Psoas muscle (tissue), 8 donors: ENCODE measurements around the gene DOK1. TPM values are rescaled to one million over a fixed set of nuclear protein-coding genes. Genes with fewer than 3 reads are reported as not detected.

Experiments
- ATAC-seq, 4 donors: fragments of 200-7000 bp; cut with Tn5 transposase; one replicate each; pipeline ENCODE4 v1.9.1; 2020; ENCODE audit warnings: moderate library complexity in 3 of 4, mild to moderate bottlenecking in 2 of 4
- DNase-seq, 2 donors: peaks; one replicate each; pipeline ENCODE4 v3.0.0-alpha.2; 2020
- H3K27ac ChIP-seq: fragments of 200-600 bp; one replicate; pipeline ENCODE4 v1.8.0; 2022
- H3K27me3 ChIP-seq, 3 donors: fragments of 200-600 bp in 1 of 3; one replicate each; pipeline versions ENCODE4 v1.6.1 to v1.8.0; 2013 to 2022; ENCODE audit warnings: low read length in 2 of 3, mild to moderate bottlenecking in 2 of 3, moderate library complexity in 1 of 3; ENCODE audit not compliant: insufficient read depth in 3 of 3
- H3K36me3 ChIP-seq, 2 donors: fragments of 200-600 bp in 1 of 2; one replicate each; pipeline versions ENCODE4 v1.6.1 to v1.8.0; 2013 to 2022; ENCODE audit warnings: low read depth in 1 of 2, mild to moderate bottlenecking in 1 of 2, moderate library complexity in 1 of 2; ENCODE audit not compliant: insufficient read depth in 1 of 2
- H3K4me1 ChIP-seq: fragments of 200-600 bp; one replicate; pipeline ENCODE4 v1.8.0; 2022
- H3K4me3 ChIP-seq: fragments of 200-600 bp; one replicate; pipeline ENCODE4 v1.8.0; 2022; ENCODE audit warnings: mild to moderate bottlenecking
- H3K9me3 ChIP-seq: fragments of 200-600 bp; one replicate; pipeline ENCODE4 v1.8.0; 2022
- CTCF ChIP-seq: fragments of 200-600 bp; IDR thresholded peaks from one replicate; pipeline ENCODE4 v1.8.0; 2022; ENCODE audit warnings: antibody characterized with exemption
- WGBS, 3 donors: extraction: QIAGEN DNeasy Blood & Tissue Kit; methylation state at CpG; one replicate each; pipeline versions ENCODE4 v1.1.6 to v1.1.7; 2013; 5-methylcytosine and 5-hydroxymethylcytosine counted together
- intact Hi-C, 2 donors: fragments of 100-400 bp; cut with DNase I; formaldehyde crosslinking; loops; one replicate each; pipeline versions ENCODE4 v1.11.0 to v1.14.2; 2022
- polyA plus RNA-seq, 3 donors: library from polyadenylated mRNA; stranded (reverse); fragments of 200-250 nt; gene quantifications; one replicate each; pipeline ENCODE4 v1.2.3, GENCODE V29; 2013
- total RNA-seq, 4 donors: library from RNA; stranded (reverse); fragmentation: NEBNext Ultra II Directional in 2 of 4; extraction: Animal tissue kit (Norgen Biotek cat#: 25700) in 2 of 4; gene quantifications; one replicate each; pipeline versions ENCODE4 v1.2.1 to v1.2.4, GENCODE V29; 2021 to 2023
- donor health status: healthy with polysubstance abuse.
- donor health status: DM: no; HTN: no; CAD: no; lungs with moderate emphysema.
- donor health status: Bipolar disorder and iron deficiency.
- donor health status: healthy.
- donor health status: DM: yes; HTN: yes; CAD: no.
- donor health status: DM: no; HTN: no; CAD: no.
- donor health status: DM: no; HTN: no; CAD: no.
- donor health status: DM: yes; HTN: yes; CAD: no.

DOK1 gene
- total and polyA plus RNA-seq, 7 donors, result 1.0 to 3.8 (median 1.5) TPM

- Histone ChIP-seq H3K36me3 (peaks cover 13 to 64% of the 10 kb centered on the region in 2 donors), H3K4me3 (peak within 1 kb of the TSS; percentile 85), H3K27me3 (no peaks in the 10 kb centered on the region), H3K4me1 (peaks cover 24% of the 10 kb centered on the region), H3K9me3 (no peaks in the 10 kb centered on the region), H3K27ac (peak within 1 kb of the TSS; percentile 93)
- TF ChIP-seq CTCF, result no peak
- WGBS, 3 donors, result 0% methylated on average over 74 to 87 of the region's 87 CpGs
- peak; percentile 95 to 97 (median 96) for ATAC-seq
- intact Hi-C loops, result loop anchor here (2.0 to 5.0 kb wide), 4 partner anchors 21 to 1098 kb away; partner anchors contain the start of genes CCDC142 (in 2 of the 2), TTC31 (in 2 of the 2) and INO80B (in 1 of the 2)
- peak; percentile 99 for DNase-seq
These were observed 24.9 kb upstream of the DOK1 start, which contains the start of the genes AUP1 and HTRA2 for GRCh38 chr2:74529357-74530238. TSS of gene AUP1 (minus strand) at chr2:74529706. CDS start at chr2:74529629, 77 bp downstream. TSS of gene HTRA2 (plus strand) at chr2:74529933. CDS start at chr2:74530007, 74 bp downstream.

GRCh38 chr2:74530239-74531187, 24.0 kb upstream of the DOK1 start:
- ATAC-seq, result peak; percentile 4 to 29 (median 18)
- Histone ChIP-seq H3K9me3 (no peaks in the 10 kb centered on the region), H3K27me3 (no peaks in the 10 kb centered on the region), H3K4me3 (peak overlapping the region; percentile 85), H3K4me1 (peaks cover 24% of the 10 kb centered on the region), H3K36me3 (peaks cover 13 to 61% of the 10 kb centered on the region in 2 donors), H3K27ac (peak overlapping the region; percentile 93)
- TF ChIP-seq CTCF, result no peak
- peak in 1 of 2 donors; percentile 70 for DNase-seq
- intact Hi-C loops, result loop anchor here in 1 of 2 donors (2.0 to 5.0 kb wide), 2 partner anchors 76 to 1097 kb away; partner anchors contain the start of gene INO80B
- 2 to 3% (median 3%) methylated on average over 54 of the region's 54 CpGs for WGBS, 3 donors

- Histone ChIP-seq H3K4me3 (no peak overlapping the region), H3K4me1 (peaks cover 24% of the 10 kb centered on the region), H3K36me3 (peaks cover 6 to 50% of the 10 kb centered on the region in 2 donors), H3K27me3 (no peaks in the 10 kb centered on the region), H3K27ac (no peak overlapping the region), H3K9me3 (no peaks in the 10 kb centered on the region)
- no peak for ATAC-seq
- no peak for TF ChIP-seq CTCF
- intact Hi-C loops, result loop anchor here in 1 of 2 donors (2.0 to 5.0 kb wide), 2 partner anchors 77 to 1096 kb away; partner anchors contain the start of gene INO80B
- DNase-seq, result no peak
- 82 to 85% (median 83%) methylated on average over 7 of the region's 7 CpGs for WGBS, 3 donors
These were observed 22.9 kb upstream of the DOK1 start for GRCh38 chr2:74531666-74532065.

- intact Hi-C loops, result loop anchor here in 1 of 2 donors (5.0 kb wide), 1 partner anchor 1095 kb away; no protein-coding TSS in a partner anchor
- H3K36me3 ChIP-seq, result peaks cover 5 to 44% of the 10 kb centered on the region in 2 donors
These were observed 22.3 kb upstream of the DOK1 start for GRCh38 chr2:74532222-74532621.

More at GRCh38 chr2:74532222-74532621, 22.3 kb upstream of the DOK1 start:
- Histone ChIP-seq H3K4me3 (no peak overlapping the region), H3K27me3 (no peaks in the 10 kb centered on the region), H3K9me3 (no peaks in the 10 kb centered on the region), H3K27ac (no peak overlapping the region), H3K4me1 (peaks cover 24% of the 10 kb centered on the region)
- no peak for TF ChIP-seq CTCF
- ATAC-seq, result no peak
- no peak for DNase-seq
